Measurements from ENCODE around the gene CACTIN.
"Not testable (repeated sequence)": the region's sequence is repeated elsewhere in the genome, so short reads cannot be mapped to it uniquely, and the experiment has no call there.

Gene CACTIN

DNA sequence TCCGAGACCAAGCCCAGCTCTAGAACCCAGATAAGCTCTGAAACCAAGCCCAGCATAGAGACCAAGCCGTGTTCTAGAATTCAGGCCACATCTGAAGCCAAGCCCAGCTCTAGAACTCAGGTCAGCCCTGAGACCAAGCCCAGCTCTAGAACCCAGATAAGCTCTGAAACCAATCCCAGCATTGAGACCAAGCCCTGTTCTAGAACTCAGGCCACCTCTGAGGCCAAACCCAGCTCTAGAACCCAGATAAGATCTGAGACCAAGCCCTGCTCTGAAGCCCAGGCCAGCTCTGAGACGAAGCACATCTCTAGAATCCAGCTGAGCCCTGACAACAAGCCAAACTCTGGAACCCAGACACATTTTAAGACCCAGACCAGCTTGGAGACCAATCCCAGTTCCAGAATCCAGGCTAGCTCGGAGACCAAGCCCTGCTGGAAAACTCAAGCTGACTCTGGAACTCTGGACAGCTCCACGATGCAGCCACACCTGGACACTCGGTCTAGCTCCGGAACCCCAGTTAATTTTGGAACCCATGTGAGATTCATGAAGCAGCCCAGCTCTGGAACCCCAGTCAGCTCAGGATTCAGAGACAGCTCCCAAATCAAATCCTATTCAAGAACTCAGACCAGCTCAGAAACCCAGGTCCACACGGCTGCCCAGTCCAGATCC lies 35.5 kb downstream of the CACTIN start:
- DNase-seq (ENCODE audit: low read depth in 2 of 2) = no peak

DNA sequence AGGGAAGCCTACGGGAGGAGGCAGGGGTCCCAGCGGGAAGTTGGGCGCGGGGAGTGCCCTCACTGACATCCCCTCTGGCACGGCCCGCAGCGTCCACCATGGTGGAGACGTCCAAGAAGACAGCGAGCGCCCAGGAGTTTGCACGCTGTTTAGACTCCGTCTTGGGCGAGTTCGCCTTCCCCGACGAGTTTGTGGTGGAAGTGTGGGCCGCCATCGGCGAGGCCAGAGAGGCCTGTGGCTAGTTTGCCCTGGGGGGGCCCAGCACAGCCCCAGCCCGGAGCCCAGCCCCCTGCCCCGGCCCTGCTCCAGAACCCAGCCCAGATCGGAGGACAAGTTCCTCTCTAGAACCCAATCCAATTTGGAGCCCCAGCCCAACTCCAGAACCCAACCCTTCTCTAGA lies 36.6 kb downstream of the CACTIN start:
- no peak for DNase-seq (ENCODE audit: low read depth in 2 of 2)

- no peak for DNase-seq (ENCODE audit: low read depth in 2 of 2)
These were observed 37.2 kb downstream of the CACTIN start for GRCh38 chr19:3589439-3589838.

DNA sequence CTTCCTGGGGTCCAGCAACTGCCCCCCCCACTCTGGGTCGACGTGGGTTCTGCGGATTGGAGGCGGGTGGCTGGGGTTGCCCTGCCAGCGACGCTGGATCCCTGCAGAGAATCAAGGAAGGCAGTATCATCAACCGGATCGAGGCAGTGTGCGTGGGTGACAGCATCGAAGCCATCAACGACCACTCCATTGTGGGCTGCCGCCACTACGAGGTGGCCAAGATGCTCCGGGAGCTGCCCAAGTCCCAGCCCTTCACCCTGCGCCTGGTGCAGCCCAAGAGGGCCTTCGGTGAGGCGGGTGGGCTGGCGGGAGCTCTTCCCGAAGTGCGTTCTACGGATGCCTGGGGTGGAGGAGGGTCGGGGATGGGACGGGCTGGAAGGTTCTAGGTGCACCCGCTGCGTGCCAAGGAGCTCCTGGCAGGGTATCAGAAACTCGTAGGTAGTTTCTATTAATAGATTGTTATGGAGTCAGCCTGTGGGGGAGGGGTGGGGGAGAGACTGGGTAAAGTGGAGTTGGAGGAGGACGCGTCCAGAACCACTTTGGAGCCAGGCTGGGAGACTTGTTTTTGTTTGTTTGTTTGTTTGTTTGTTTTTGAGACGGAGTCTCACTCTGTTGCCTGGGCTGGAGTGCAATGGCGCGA lies 39.8 kb downstream of the CACTIN start:
- no peak for DNase-seq (ENCODE audit: low read depth in 2 of 2)

DNA sequence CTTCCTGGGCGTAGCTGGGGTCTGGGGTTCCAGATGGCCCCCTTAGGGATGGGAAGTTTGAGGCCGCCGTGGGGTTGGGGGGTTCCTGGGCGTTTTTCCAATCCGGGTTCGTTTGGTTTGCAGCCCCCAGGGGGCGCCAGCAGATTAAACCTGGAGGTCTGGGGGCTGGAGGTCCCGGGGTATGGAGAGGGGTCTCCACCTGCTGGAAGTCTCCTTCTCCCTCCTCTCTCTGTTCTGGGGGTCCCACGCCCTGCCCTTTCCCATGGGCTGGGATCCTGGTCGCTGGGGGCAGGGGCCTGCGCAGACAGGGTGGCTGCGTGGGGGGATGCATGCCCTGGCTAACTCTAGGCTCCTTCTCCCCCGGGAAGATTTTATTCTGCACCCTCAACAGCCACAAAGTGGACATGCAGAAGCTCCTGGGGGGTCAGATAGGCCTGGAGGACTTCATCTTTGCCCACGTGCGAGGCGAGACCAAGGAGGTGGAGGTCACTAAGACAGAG lies 40.4 kb downstream of the CACTIN start:
- no peak for DNase-seq (ENCODE audit: low read depth in 2 of 2)

- DNase-seq (ENCODE audit: low read depth in 2 of 2) = no peak
These were observed 41.1 kb downstream of the CACTIN start, which contains the start of gene GIPC3 for GRCh38 chr19:3585301-3586126. Gene GIPC3, plus strand, starts transcription at chr19:3585478. Its CDS starts 120 bp downstream, at chr19:3585598.

- DNase-seq (ENCODE audit: low read depth in 2 of 2) = not testable (repeated sequence)
These were observed 42.4 kb downstream of the CACTIN start for GRCh38 chr19:3584036-3584802.

- not testable (repeated sequence) for DNase-seq (ENCODE audit: low read depth in 2 of 2)
These were observed 44.8 kb downstream of the CACTIN start for GRCh38 chr19:3581792-3582191.

DNA sequence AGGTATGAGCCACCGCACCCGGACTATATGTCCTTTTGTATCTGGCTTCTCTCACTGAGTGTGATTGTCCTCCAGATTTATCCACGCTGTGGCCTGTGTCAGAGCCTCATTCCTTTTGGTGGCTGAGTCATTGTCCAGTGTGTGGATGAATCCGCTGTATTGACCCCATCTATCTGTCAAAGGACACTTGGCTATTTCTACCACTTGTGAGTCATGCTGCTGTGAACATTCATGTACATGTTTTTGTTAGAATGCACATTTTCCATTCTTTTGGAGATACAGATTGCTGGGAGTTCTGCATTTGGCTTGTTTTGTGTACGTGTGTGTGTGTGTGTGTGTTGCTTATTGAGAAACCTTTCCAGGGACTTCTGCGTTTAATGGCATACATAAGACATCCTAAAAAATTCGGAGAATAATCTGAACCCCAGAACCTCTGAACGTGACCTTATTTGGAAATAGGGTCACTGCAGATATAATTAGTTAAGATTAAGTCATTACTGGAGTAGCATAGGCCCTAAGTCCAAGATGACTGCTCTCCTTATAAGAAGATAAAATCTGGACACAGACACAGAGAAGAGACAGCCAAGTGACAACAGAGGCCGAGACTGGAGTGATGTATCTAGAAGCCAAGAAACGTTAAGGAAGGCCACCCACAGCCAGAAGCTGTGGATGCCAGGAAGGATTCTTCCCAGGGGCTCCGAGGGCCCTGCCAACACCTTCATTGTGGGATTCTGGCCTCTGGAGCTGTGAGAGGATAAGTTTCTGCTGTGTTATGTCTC lies 46.2 kb downstream of the CACTIN start:
- peak; percentile 39 to 46 for DNase-seq (ENCODE audit: low read depth in 2 of 2)

GRCh38 chr19:3578390-3578789 lies 48.2 kb downstream of the CACTIN start:
- no peak for DNase-seq (ENCODE audit: low read depth in 2 of 2)

DNA sequence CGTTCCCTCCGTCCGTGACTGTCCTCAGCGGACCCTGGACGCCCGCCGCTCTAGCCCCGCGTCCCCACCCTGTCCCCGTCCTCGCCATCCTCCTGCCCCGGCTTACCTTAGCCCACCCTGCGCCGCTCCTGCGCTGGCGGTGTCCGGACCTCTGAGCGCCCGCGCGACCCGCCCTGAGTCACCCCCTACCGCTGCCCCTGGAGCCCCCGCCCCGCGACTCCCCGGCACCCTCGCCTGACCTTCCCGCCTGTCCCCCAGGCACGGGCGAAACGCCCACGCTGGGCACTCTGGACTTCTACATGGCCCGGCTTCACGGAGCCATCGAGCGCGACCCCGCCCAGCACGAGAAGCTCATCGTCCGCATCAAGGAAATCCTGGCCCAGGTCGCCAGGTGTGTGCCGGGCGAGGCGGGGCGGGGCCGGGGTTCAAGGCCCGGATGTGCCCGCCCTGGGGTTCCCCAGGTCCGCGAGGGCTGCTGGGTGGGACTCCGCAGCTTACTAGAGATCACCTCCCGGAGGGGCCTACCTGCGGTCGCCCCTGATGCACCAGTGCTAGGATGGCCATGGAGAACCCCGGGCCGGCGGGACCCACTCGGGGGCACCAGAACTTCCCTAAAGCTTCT lies 48.8 kb downstream of the CACTIN start:
- DNase-seq (ENCODE audit: low read depth in 2 of 2) = no peak

DNA sequence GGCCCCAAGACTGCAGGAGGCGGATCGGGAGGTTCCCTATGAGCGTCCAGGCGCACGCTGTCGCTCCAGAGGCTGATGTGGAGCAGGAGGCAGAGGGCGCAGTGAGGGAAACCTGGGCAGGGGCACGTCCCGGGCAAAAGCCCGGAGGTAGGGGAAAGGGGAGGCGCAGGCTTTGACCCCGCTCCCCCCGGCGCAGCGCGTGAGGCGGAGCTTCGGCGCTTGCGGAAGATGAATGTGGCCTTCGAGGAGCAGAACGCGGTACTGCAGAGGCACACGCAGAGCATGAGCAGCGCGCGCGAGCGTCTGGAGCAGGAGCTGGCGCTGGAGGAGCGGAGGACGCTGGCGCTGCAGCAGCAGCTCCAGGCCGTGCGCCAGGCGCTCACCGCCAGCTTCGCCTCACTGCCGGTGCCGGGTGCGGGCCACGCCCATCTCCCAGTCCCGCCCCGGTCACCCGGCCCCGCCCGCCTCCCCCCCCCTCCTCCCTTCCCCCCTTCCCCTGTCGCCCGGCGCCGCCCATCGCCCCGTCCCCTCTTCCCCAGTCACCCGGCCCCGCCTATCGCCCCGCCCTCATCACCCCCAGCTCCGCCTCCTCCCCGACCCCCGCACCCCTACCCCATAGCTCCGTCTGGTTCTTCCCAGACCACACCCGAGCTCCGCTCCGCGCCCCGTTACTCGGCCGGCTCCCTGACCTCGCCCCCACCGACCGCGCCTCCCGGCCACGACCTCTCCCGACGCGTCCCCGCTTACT lies 49.7 kb downstream of the CACTIN start:
- no peak for DNase-seq (ENCODE audit: low read depth in 2 of 2)

DNA sequence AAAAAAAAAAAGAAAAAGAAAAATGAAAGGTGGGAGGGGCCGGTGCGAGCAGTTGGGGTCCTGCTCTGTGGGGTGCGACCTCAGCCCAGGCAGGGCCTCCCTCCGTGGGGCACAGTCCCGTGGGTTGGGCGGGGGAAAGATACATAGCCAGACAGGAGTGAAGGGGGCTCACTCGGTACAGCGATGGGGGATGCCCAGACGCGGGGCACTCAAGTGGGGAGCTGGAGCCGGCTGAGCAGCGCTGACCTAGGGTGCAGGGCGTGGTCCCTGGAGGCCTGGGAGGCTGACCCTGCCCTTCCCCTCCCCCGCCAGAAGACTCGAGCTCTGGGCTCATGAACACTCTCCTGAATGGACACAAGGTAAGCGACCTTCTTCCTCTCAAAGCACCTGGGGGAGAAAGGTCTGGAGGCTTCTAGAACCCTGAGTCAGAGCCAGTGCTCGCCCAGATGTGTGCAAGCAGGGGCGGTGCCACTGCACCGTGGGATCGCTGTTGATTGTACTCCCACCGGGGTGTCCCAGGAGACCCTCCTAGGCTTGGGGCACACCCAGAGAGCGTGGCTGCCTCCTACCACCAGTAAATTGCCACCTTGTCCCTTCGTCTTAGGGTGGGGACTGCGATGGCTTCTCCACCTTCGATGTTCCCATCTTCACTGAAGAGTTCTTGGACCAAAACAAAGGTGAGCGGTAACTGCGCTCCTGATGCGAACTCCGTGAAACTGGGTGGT lies 50.5 kb downstream of the CACTIN start:
- no peak for DNase-seq (ENCODE audit: low read depth in 2 of 2)

DNA sequence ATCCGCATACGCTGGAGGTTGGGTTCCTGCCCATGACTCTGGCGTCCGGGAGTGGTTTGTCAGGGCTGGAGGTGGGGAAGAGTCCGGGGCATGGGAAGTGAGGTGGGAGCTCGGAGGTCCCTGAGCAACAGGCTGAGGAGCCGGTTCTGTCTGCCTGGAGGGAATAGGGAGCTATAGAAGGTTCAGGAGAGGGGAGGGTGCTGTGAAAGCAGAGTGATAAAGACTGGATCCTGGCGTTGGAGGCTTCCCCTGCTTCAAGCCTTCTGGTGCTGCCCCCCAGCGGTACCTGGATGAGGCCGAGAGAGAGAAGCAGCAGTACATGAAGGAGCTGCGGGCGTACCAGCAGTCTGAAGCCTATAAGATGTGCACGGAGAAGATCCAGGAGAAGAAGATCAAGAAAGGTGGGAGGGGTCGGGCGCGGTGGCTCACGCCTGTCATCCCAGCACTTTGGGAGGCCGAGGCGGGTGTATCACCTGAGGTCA lies 51.3 kb downstream of the CACTIN start:
- DNase-seq (ENCODE audit: low read depth in 2 of 2) = no peak

DNA sequence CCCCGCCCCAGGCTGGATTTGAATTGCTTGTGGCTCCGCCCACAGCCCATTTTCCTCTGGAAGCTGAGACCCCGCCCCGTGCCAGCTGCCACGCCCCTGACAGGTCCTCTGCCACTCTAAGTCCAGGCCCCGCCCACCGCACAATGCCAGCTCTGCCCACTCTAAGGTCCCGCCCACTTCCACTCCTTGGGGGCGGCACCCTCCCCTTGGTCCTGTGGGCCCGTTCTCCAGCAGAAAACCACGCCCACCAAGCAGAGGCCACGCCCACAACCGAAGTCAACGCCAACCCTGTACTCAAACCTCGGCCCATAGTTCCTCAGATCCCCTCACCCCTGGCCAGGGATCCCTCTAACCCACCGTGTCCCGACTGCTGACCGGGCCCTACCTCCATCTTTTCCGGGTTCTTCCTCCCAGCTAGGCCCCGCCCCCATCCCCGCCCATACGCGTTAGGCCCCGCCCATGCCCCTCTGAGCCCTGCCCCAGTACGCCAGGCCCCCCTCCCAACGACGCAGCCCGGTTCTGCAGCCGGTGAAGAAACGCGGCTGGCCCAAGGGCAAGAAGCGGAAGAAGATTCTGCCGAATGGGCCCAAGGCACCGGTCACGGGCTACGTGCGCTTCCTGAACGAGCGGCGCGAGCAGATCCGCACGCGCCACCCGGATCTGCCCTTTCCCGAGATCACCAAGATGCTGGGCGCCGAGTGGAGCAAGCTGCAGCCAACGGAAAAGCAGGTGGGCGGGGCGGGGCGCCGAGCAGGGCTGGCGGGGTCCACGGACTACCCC lies 52.5 kb downstream of the CACTIN start:
- peak; percentile 62 to 65 for DNase-seq (ENCODE audit: low read depth in 2 of 2)

- no peak for DNase-seq (ENCODE audit: low read depth in 2 of 2)
These were observed 53.3 kb downstream of the CACTIN start for GRCh38 chr19:3573162-3573857.

DNA sequence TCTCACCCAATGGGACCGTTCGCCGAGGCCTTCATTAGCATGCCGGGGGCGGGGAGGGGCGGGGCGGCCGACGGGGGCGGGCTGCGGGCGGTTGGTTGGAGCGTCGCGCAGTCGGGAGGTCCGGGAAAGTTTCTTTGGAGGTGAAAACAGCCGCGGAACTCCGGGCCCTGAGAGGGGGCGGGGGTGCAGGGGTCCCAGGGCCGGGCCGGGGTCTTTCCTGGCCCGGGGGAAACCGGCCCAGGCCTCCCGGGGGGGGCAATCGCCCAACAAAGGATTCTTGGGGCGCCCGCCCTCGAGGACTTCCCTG lies 53.8 kb downstream of the CACTIN start, which contains the start of gene HMG20B:
TSS of gene HMG20B (plus strand) at position 90 of the 307 bp plus-strand sequence. CDS start 366 bp downstream, outside the sequence.
- no peak for DNase-seq (ENCODE audit: low read depth in 2 of 2)

All from fibroblast of skin of left biceps (primary cell).